ENCODE results near the gene NME9.

NME9 gene

DNA sequence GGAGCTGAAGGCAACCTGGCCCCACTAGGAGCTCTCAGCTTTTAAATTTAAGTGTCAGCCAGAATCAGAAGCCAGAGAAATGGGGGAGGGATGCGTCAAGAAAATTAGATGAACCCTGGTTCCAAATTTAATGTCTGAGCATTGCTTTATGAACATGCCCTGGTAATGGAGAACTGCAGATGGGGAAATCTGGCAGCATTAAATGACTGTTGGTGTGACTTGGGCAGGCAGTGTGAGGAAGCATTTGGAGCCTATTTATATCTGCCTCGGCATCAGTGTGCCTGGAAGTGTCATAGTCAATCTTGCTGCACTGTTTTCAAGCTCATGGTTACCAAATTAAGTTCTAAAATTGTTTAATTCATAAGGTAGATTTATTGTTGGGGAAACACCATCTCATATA is 29.0 kb downstream of the NME9 start:
- Histone ChIP-seq H3K9me3 (ENCODE audit: control insufficient read depth, low read length) (no peaks in the 10 kb centered on the region), H3K4me1 (ENCODE audit: control insufficient read depth, insufficient read depth, low read length) (no peaks in the 10 kb centered on the region), H3K9ac (ENCODE audit: low read length) (no peak overlapping the region), H3K36me3 (ENCODE audit: control insufficient read depth, insufficient read depth, low read length, severe bottlenecking) (peaks cover 43% of the 10 kb centered on the region), H3K27me3 (replicated peaks; ENCODE audit: control insufficient read depth, insufficient read depth, low read length) (no peaks in the 10 kb centered on the region), H3K4me3 (ENCODE audit: low read length) (no peak overlapping the region)
- DNase-seq (ENCODE audit: low read depth) = no peak

- H3K36me3 ChIP-seq (ENCODE audit: control insufficient read depth, insufficient read depth, low read length, severe bottlenecking) = peaks cover 71% of the 10 kb centered on the region
- no peak for DNase-seq (ENCODE audit: low read depth)
- H3K4me1 ChIP-seq (ENCODE audit: control insufficient read depth, insufficient read depth, low read length) = no peaks in the 10 kb centered on the region
- no peak overlapping the region for H3K9ac ChIP-seq (ENCODE audit: low read length)
- H3K27me3 ChIP-seq (replicated peaks; ENCODE audit: control insufficient read depth, insufficient read depth, low read length) = no peaks in the 10 kb centered on the region
- no peaks in the 10 kb centered on the region for H3K9me3 ChIP-seq (ENCODE audit: control insufficient read depth, low read length)
- H3K4me3 ChIP-seq (ENCODE audit: low read length) = no peak overlapping the region
Measured at GRCh38 chr3:138297876-138298275, 31.8 kb downstream of the NME9 start.

GRCh38 chr3:138297059-138297607 is 32.5 kb downstream of the NME9 start:
- Histone ChIP-seq H3K4me1 (ENCODE audit: control insufficient read depth, insufficient read depth, low read length) (no peaks in the 10 kb centered on the region), H3K4me3 (ENCODE audit: low read length) (no peak overlapping the region), H3K27me3 (replicated peaks; ENCODE audit: control insufficient read depth, insufficient read depth, low read length) (no peaks in the 10 kb centered on the region), H3K9ac (ENCODE audit: low read length) (no peak overlapping the region), H3K9me3 (ENCODE audit: control insufficient read depth, low read length) (no peaks in the 10 kb centered on the region), H3K36me3 (ENCODE audit: control insufficient read depth, insufficient read depth, low read length, severe bottlenecking) (peaks cover 78% of the 10 kb centered on the region)
- DNase-seq (ENCODE audit: low read depth) = no peak

GRCh38 chr3:138296639-138297038 is 33.0 kb downstream of the NME9 start:
- DNase-seq (ENCODE audit: low read depth) = no peak
- H3K4me3 ChIP-seq (ENCODE audit: low read length) = no peak overlapping the region
- H3K27me3 ChIP-seq (replicated peaks; ENCODE audit: control insufficient read depth, insufficient read depth, low read length) = no peaks in the 10 kb centered on the region
- no peak overlapping the region for H3K9ac ChIP-seq (ENCODE audit: low read length)
- peaks cover 82% of the 10 kb centered on the region for H3K36me3 ChIP-seq (ENCODE audit: control insufficient read depth, insufficient read depth, low read length, severe bottlenecking)
- H3K9me3 ChIP-seq (ENCODE audit: control insufficient read depth, low read length) = no peaks in the 10 kb centered on the region
- no peaks in the 10 kb centered on the region for H3K4me1 ChIP-seq (ENCODE audit: control insufficient read depth, insufficient read depth, low read length)

DNA sequence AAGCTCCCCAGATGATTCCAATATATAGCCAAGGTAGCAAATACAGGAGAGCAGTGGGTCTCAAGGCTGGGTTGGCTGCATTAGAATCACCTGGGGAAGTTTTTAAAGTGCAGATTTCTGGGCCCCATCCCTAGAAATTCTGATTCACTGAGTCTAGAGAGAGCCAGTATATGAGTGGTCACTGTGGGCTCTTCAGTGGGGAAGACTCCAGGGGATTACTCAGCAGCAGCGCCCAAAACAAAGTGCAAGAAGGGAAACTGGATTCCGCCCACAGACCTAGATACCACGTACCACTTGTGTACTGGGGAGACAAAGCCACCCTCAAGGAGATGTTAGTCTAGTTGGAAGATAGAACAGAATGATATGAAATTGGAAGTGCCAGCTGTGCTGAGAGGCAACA is 40.0 kb downstream of the NME9 start:
- H3K4me1 ChIP-seq (ENCODE audit: control insufficient read depth, insufficient read depth, low read length) = no peaks in the 10 kb centered on the region
- no peak for DNase-seq (ENCODE audit: low read depth)
- H3K9ac ChIP-seq (ENCODE audit: low read length) = no peak overlapping the region
- no peaks in the 10 kb centered on the region for H3K9me3 ChIP-seq (ENCODE audit: control insufficient read depth, low read length)
- no peaks in the 10 kb centered on the region for H3K27me3 ChIP-seq (replicated peaks; ENCODE audit: control insufficient read depth, insufficient read depth, low read length)
- H3K4me3 ChIP-seq (ENCODE audit: low read length) = no peak overlapping the region
- peaks cover 98% of the 10 kb centered on the region for H3K36me3 ChIP-seq (ENCODE audit: control insufficient read depth, insufficient read depth, low read length, severe bottlenecking)

- Histone ChIP-seq H3K4me1 (ENCODE audit: control insufficient read depth, insufficient read depth, low read length) (no peaks in the 10 kb centered on the region), H3K9ac (ENCODE audit: low read length) (no peak overlapping the region), H3K36me3 (ENCODE audit: control insufficient read depth, insufficient read depth, low read length, severe bottlenecking) (peaks cover 98% of the 10 kb centered on the region), H3K9me3 (ENCODE audit: control insufficient read depth, low read length) (no peaks in the 10 kb centered on the region), H3K27me3 (replicated peaks; ENCODE audit: control insufficient read depth, insufficient read depth, low read length) (no peaks in the 10 kb centered on the region), H3K4me3 (ENCODE audit: low read length) (no peak overlapping the region)
- no peak for DNase-seq (ENCODE audit: low read depth)
Measured at GRCh38 chr3:138289260-138289659, 40.4 kb downstream of the NME9 start.

DNA sequence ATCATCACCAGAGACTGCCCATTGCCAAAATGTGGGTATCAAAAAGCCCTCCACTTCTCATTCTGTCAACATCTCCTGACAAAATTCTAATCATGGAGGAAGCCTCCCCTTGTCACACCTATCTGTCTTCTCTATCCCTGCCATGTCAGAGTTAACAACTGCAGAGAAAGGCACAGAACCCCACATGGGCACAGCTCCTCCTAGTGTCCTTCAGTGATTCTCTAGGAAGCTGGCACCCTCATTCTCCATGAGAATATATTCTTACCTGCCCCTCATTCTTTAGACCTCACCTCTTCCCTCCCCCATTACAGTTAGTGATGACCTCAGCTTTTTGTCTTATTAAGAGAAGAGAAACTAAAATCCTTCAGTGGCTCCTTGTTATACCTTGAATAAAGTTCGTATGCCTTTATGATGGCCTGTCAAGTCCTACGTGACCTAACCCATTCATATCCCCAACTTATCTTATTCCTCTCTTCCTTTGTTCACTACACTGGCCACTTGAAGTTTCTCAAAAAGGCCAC is 44.6 kb downstream of the NME9 start:
- Histone ChIP-seq H3K9ac (ENCODE audit: low read length) (no peak overlapping the region), H3K4me3 (ENCODE audit: low read length) (no peak overlapping the region), H3K27me3 (replicated peaks; ENCODE audit: control insufficient read depth, insufficient read depth, low read length) (no peaks in the 10 kb centered on the region), H3K36me3 (ENCODE audit: control insufficient read depth, insufficient read depth, low read length, severe bottlenecking) (peaks cover 78% of the 10 kb centered on the region), H3K9me3 (ENCODE audit: control insufficient read depth, low read length) (no peaks in the 10 kb centered on the region), H3K4me1 (ENCODE audit: control insufficient read depth, insufficient read depth, low read length) (no peaks in the 10 kb centered on the region)
- no peak for DNase-seq (ENCODE audit: low read depth)

- Histone ChIP-seq H3K4me3 (ENCODE audit: low read length) (no peak overlapping the region), H3K9me3 (ENCODE audit: control insufficient read depth, low read length) (no peaks in the 10 kb centered on the region), H3K4me1 (ENCODE audit: control insufficient read depth, insufficient read depth, low read length) (no peaks in the 10 kb centered on the region), H3K9ac (ENCODE audit: low read length) (no peak overlapping the region), H3K36me3 (ENCODE audit: control insufficient read depth, insufficient read depth, low read length, severe bottlenecking) (peaks cover 75% of the 10 kb centered on the region), H3K27me3 (replicated peaks; ENCODE audit: control insufficient read depth, insufficient read depth, low read length) (no peaks in the 10 kb centered on the region)
- DNase-seq (ENCODE audit: low read depth) = no peak
Measured at GRCh38 chr3:138284079-138284478, 45.6 kb downstream of the NME9 start.

DNA sequence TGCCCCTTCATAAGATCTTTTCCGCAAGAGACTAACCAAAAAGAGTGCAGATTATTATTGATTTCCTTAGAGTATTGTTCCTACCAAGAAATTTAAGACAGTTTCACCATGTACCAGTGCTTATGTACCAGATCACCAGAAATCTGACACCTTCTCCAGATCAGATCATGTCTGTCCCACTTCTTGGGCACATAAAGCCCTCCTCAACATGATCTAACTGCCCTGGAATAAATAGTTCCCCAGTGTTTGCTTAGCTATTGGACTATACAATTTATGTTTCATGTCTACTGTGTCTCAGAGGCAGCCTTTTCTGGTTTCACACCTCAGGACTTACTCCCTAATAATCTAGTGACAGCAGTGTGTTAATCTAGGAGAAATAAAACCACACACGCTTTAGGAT is 46.8 kb downstream of the NME9 start:
- DNase-seq (ENCODE audit: low read depth) = no peak
- Histone ChIP-seq H3K9me3 (ENCODE audit: control insufficient read depth, low read length) (no peaks in the 10 kb centered on the region), H3K27me3 (replicated peaks; ENCODE audit: control insufficient read depth, insufficient read depth, low read length) (no peaks in the 10 kb centered on the region), H3K36me3 (ENCODE audit: control insufficient read depth, insufficient read depth, low read length, severe bottlenecking) (peaks cover 66% of the 10 kb centered on the region), H3K9ac (ENCODE audit: low read length) (no peak overlapping the region), H3K4me1 (ENCODE audit: control insufficient read depth, insufficient read depth, low read length) (no peaks in the 10 kb centered on the region), H3K4me3 (ENCODE audit: low read length) (no peak overlapping the region)

DNA sequence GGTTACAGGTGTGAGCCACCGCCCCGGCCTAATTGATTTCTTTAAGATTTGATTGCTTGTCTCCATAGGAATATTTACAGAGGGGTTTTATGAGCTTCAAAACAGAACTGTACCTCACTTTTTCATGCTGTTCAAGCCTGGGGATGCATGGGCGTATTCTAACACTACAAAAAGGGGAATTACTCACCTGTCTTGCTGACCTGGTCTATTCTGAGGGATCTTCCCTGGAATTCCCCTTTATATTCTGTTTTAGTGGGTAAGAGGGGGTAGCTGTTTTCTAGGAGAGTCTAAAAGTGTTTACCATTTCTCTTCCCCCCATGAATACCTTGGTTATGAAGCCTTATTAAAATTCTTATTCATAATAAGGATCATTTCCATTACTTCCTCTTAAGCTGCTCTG is 48.1 kb downstream of the NME9 start:
- Histone ChIP-seq H3K36me3 (ENCODE audit: control insufficient read depth, insufficient read depth, low read length, severe bottlenecking) (peaks cover 66% of the 10 kb centered on the region), H3K27me3 (replicated peaks; ENCODE audit: control insufficient read depth, insufficient read depth, low read length) (no peaks in the 10 kb centered on the region), H3K9me3 (ENCODE audit: control insufficient read depth, low read length) (no peaks in the 10 kb centered on the region), H3K4me1 (ENCODE audit: control insufficient read depth, insufficient read depth, low read length) (no peaks in the 10 kb centered on the region), H3K4me3 (ENCODE audit: low read length) (no peak overlapping the region), H3K9ac (ENCODE audit: low read length) (no peak overlapping the region)
- DNase-seq (ENCODE audit: low read depth) = no peak

DNA sequence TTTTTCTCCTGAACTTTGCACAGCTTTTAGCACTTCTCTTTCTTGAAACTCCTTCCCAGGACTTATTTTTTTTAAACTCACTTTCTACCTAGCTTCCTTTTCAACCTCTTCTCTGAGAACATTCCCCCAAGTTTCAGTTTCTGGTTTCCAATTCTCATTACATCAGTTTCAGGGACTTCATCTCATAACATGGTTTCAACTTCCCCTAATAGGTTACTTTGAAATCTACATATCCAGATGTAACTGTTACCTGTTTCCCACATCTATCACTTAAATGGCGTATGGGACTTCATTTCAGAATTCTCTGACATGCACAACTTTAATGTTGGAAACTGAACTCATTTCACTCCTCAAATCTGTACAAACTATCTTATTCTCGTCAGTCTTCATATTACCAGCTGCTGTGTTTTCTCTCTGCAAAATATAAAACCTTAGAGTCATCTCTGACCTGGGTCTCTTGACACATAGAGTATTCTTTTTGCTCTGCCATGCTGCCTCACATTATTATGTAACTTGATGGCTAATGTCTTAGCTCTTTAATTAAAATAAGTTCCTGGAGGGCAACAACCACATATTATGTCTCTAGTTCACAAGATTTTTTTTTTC is 58.4 kb downstream of the NME9 start:
- no peaks in the 10 kb centered on the region for H3K4me1 ChIP-seq (ENCODE audit: control insufficient read depth, insufficient read depth, low read length)
- H3K36me3 ChIP-seq (ENCODE audit: control insufficient read depth, insufficient read depth, low read length, severe bottlenecking) = peaks cover 100% of the 10 kb centered on the region

DNA sequence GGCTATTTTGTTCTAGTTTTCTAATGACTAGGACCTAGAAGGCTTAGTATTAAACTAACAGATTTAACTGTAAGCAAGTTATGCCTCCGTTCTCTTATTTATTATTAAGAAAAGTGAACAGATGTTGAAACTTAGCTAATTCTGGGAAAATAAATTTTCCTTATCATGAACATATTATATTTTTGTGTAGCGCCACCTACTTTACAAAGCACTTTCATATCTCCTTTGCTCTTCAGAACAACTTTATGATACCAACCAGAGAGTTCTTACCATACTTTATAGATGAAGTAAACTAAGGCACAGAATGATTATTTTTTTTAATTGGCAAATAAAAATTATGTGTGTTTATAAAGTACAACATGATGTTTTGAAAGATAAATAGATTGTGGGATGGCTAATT is 59.4 kb downstream of the NME9 start:
- peaks cover 100% of the 10 kb centered on the region for H3K36me3 ChIP-seq (ENCODE audit: control insufficient read depth, insufficient read depth, low read length, severe bottlenecking)

More for the DNA sequence above, 58.4 kb downstream of the NME9 start:
- DNase-seq (ENCODE audit: low read depth) = no peak
- Histone ChIP-seq H3K4me3 (ENCODE audit: low read length) (no peak overlapping the region), H3K27me3 (replicated peaks; ENCODE audit: control insufficient read depth, insufficient read depth, low read length) (no peaks in the 10 kb centered on the region), H3K9me3 (ENCODE audit: control insufficient read depth, low read length) (no peaks in the 10 kb centered on the region), H3K9ac (ENCODE audit: low read length) (no peak overlapping the region)

More for the DNA sequence above, 59.4 kb downstream of the NME9 start:
- Histone ChIP-seq H3K9ac (ENCODE audit: low read length) (no peak overlapping the region), H3K4me3 (ENCODE audit: low read length) (no peak overlapping the region), H3K4me1 (ENCODE audit: control insufficient read depth, insufficient read depth, low read length) (no peaks in the 10 kb centered on the region), H3K9me3 (ENCODE audit: control insufficient read depth, low read length) (no peaks in the 10 kb centered on the region), H3K27me3 (replicated peaks; ENCODE audit: control insufficient read depth, insufficient read depth, low read length) (no peaks in the 10 kb centered on the region)
- no peak for DNase-seq (ENCODE audit: low read depth)
